SU-DHL-6 (cell line): ENCODE data around the gene FURIN.

Source experiments
- CTCF ChIP-seq: fragments of 200-600 bp; sonication (generic); IDR thresholded peaks from one replicate; pipeline ENCODE4 v1.5.1; 2017; ENCODE audit warnings: antibody characterized with exemption, mild to moderate bottlenecking, low read length, moderate library complexity; ENCODE audit not compliant: insufficient read depth, poor library complexity, severe bottlenecking
- EZH2phosphoT487 ChIP-seq: fragments of 200-600 bp; sonication (generic), shearing (Covaris generic); conservative IDR thresholded peaks from 2 replicates; pipeline ENCODE4 v1.6.1; 2018; ENCODE audit warnings: mild to moderate bottlenecking, antibody characterized with exemption, low read length, moderate library complexity, mixed read lengths

- TF ChIP-seq CTCF (no peak), EZH2phosphoT487 (no peak)
Observed at GRCh38 chr15:90909976-90910375, 41.6 kb downstream of the FURIN start.
